ENCODE data around the gene TIMP4.

Gene TIMP4

GRCh38 chr3:12186046-12186445 is 27.3 kb upstream of the TIMP4 start:
- DNase-seq (ENCODE audit: low read depth in 2 of 3, low spot score in 1 of 3): no peak

DNA sequence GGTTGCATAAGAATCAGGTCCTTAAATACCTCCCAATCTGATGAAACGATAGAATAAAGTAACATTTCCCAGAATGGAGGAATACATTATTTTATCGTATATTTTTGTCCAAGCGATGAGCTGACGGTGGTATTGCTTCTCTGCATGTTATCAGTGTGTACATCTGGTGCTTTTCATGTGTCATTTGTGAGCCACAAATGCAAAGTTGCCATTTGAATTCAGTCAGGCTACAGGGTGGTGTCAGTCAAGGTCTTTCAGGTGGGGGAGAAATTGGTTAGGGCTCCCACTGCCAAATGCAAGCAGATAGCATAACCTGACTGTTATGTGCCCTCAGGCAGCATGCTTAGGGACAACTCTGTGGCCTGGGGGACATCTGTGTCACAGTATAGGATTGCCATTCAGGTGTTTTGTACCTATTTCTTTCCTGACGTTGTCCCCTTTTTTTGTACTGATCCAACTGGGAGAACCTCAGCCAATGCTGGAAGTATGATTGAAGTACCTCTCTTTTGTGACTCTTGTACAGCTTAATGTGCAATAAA is 26.5 kb upstream of the TIMP4 start:
- no peak for DNase-seq (ENCODE audit: low read depth in 2 of 3, low spot score in 1 of 3)

GRCh38 chr3:12184541-12184940 is 25.8 kb upstream of the TIMP4 start:
- DNase-seq (ENCODE audit: low read depth in 2 of 3, low spot score in 1 of 3): no peak

DNA sequence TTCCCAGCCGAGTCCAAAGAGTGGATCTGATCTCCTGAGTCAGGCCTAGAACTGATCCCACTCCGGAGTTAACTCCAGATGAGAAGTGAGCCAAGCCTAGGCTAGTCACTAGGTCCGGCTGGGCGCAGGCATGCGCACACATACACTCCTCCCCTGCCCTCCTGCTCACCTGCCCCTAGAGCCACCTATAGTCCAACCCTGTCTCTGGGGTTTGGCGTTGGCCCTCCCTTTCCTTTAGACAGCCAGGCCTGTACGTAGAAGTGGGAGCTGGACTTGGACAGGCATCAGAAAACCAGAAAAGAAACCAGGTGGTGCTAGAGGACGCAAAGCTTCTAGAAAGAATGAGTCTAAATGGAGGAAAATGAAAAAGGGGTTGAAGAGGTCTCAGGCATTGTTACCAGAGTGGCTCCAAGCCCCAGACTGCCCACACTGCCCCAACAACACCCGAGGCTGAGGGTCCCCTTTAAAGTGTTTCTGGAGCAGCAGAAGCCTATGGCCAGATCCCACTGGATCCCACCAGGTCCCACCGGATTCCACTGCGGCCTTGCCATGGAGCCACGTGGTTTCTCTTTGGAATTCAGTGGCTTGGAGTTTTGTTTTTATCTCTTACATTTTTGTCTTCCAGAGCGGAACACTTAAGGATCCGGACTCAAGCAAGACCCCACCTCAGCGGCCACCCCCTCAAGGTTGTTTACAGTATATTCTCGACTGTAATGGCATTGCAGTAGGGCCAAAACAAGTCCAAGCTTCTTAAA is 24.2 kb upstream of the TIMP4 start:
- DNase-seq (ENCODE audit: low read depth in 2 of 3, low spot score in 1 of 3): no peak

DNA sequence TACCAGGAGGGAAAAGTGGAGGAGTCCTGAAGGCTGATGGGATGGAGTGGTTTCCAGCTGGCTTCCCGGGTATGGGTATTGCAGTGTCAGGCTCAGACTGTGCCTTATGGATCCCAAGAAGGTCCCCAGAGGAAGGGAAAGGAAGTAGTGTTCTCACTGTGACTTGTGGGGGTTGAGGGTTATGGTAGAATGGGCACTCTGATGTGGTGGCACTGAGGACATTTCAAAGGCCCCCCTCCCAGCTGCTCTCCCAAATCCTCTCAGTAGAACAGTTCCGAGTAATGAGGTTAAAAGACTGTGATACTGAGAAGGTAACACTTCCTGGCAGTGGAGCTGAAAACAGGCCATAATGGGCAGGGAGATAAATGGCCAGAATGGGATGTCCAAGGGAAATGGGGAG is 23.1 kb upstream of the TIMP4 start:
- DNase-seq (ENCODE audit: low read depth in 2 of 3, low spot score in 1 of 3): no peak

DNA sequence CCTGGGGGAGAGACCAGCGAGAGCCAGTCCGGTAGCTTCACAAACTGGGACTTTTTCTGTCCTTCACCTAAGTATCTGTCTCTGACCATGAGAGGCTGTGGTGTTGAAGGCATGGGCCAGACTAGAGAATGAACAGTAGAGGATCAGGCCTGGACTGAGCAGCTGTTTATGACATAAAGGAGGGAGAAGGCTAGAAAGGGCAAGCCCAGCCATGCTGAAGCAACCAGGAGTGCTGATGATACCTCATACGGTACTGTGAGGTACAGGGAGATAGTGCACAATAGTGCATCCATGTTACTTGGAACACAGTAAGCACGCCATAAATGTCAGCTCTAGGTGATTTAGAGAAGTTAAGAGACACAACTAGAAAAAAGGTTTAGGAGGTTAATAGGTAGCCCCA is 22.6 kb upstream of the TIMP4 start:
- DNase-seq (ENCODE audit: low read depth in 2 of 3, low spot score in 1 of 3): no peak

GRCh38 chr3:12180631-12181030 is 21.9 kb upstream of the TIMP4 start:
- DNase-seq (ENCODE audit: low read depth in 2 of 3, low spot score in 1 of 3): no peak

- DNase-seq (ENCODE audit: low read depth in 2 of 3, low spot score in 1 of 3): no peak
These were observed 21.5 kb upstream of the TIMP4 start for GRCh38 chr3:12180218-12180617.

DNA sequence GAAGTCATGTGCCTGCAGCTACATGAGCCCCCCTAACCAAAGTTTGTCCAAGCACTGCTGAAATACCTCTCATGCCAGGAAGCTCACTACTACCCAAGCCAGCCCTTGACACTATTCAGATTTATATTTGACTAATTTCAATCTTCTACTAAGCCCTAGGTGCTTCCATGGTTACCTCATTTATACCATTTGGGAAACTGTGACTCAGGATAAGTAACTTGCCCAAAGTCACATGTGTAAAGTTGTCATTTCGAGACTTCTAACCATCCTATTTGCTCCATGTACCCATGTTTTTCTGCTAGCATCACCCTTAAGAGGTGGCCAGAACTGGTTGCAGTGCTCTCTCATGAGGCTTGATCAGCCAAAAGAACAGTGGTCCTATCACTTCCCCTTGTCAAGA is 20.7 kb upstream of the TIMP4 start:
- DNase-seq (ENCODE audit: low read depth in 2 of 3, low spot score in 1 of 3): no peak

GRCh38 chr3:12178091-12178820 is 19.5 kb upstream of the TIMP4 start:
- DNase-seq (ENCODE audit: low read depth in 2 of 3, low spot score in 1 of 3): no peak

GRCh38 chr3:12177126-12177525 is 18.4 kb upstream of the TIMP4 start:
- DNase-seq (ENCODE audit: low read depth in 2 of 3, low spot score in 1 of 3): no peak

DNA sequence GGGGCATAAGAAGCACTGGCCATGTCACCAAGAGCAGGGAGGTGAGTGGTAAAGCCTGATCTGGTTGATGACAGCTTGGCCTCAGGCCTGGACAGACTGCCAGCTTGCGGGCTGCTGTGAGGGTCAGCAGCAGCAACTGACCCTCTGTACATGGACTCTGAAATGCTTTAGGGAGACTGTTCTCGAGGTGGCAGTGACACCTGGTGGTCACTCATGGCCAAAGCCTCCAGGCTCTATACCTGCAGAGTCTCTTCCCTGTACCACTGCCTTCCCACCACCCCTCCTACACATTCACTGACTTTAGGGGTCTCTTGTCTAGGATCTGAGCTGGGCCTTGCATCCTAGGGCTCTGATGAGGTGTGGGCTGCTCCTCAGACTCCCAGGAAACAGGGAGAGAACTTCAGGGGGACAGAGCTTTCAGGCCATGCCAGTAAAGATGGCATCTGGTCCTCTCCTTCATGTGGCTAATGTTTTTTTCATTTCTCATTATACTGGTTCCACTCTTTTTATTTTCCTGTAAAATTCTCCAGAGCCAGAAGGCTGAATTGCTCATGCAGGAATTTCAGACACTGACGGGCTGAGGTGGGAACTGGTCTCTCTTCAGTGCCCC is 17.2 kb upstream of the TIMP4 start:
- DNase-seq (ENCODE audit: low read depth in 2 of 3, low spot score in 1 of 3): peak in 2 of 3 donors; percentile 16 to 41

DNA sequence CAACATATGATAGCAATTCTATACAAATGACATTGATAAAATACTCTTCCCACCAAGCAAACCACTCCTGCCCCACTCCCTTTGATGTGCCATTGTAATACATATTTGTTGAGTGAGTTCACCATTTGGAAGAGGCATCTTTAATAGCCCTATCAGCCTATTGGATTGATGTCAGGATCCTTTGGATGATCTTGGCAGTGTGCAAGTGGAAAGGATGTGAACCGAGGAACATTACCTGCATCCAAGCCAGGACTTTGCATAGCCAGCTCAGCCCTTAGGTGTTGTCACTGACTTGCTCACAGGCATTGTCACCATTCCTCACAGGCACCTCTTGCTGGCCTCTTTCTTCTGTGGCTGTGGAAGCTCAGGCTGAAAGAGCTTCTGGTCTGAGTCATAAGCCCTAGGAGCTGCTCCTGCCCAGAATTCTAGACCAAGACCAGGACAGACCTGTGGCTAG is 16.5 kb upstream of the TIMP4 start:
- no peak for DNase-seq (ENCODE audit: low read depth in 2 of 3, low spot score in 1 of 3)

GRCh38 chr3:12170207-12170606 is 11.5 kb upstream of the TIMP4 start:
- DNase-seq (ENCODE audit: low read depth in 2 of 3, low spot score in 1 of 3): no peak

DNA sequence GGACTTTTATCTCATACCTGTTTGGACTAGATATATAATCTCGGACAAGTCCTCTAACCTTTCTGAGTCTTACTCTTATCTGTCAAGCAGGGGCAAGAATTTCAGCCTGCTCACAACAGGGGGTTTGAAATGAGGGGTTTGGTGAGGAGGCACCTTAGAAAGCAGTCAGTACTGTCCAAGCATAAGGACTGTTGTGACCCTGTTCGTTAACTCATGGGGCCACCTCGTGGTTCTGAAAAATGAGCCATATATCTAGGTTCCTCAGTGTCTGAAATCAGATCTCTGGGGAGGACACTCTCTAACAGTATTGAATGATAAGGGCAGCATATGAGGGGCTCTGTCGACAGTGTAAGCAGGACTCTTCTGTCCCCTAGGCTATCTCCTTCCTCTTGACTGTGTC is 7.2 kb upstream of the TIMP4 start:
- no peak for DNase-seq (ENCODE audit: low read depth in 2 of 3, low spot score in 1 of 3)

DNA sequence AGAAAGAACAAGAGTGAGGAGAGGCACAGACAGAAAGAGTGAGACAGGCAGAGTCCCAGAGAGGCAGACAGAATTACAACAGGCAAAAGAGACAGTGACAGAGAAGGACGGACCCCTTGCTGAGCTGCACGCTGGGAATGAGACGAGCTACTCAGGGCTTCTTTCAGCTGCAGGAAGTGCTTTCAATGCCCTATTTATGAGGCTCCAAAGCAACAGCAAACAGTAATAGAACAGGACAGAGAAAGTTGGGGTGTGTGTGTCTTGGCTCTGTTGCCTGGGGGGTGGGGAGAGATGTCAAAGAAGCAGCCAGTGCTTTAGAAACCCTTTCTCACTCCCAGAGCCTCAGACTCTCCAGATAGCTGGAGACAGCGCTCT is 502 bp upstream of the TIMP4 start:
- DNase-seq (ENCODE audit: low read depth in 2 of 3, low spot score in 1 of 3): no peak

DNA sequence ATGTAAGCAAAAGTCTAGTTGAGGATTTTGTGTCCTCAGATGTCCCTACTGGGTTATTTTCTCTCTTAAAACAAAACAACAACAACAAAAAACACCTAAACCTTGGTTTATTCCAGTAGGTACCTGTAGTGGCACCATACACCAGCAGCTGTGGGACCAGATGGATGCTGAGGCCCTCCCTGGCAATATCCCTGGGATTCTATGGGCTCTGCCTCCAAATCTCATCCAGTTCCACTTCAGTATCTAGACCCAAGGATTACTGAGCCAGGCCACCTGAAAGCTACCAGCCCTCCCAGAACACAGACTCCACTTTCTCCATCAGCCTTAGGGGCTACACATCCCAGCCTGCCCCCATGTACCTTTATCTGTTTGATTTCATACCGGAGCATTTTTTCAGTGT is 1.7 kb downstream of the TIMP4 start:
- DNase-seq (ENCODE audit: low read depth in 2 of 3, low spot score in 1 of 3): no peak

DNA sequence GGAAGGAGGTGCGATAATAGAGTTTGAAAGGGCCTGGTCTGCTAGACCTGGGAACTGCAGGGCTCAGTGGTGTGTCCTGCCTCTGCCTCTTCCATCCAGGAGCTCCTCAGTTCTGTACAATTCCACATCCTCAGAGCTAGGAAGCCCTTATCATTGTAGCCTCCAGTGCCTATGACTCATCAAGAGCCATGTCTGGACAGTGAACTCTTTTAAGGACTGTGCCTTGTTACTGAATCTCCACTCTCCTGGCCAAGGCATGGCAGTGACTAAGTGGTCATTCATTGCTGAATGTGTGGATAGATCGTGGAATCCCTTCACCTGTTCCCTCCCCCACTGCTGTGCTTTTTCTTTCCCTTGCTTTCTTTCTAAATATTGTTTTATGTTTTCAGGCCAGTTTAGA is 2.9 kb downstream of the TIMP4 start:
- no peak for DNase-seq (ENCODE audit: low read depth in 2 of 3, low spot score in 1 of 3)

- DNase-seq (ENCODE audit: low read depth in 2 of 3, low spot score in 1 of 3): no peak
These were observed 3.4 kb downstream of the TIMP4 start for GRCh38 chr3:12155264-12155663.

GRCh38 chr3:12154151-12154550 is 4.6 kb downstream of the TIMP4 start:
- DNase-seq (ENCODE audit: low read depth in 2 of 3, low spot score in 1 of 3): no peak

DNA sequence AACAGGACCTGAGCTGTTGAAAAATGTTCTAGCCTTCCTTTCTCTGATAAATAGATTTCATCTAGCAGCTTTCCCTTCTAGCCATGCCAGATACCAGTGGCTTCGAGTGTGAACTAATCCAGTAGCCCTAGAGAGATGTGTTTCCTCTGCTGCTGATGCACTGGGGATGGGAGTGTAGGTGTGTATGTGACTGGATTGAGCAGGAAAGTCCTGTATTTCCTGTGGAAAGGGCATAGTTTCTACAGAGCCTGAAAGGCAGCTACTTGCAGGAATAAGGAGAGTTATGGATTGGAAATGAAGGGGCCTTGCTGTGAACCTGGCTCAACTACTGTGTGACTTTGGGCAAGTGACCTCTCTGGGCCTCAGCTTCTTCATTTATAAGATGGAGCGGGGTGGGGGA is 8.6 kb downstream of the TIMP4 start:
- no peak for DNase-seq (ENCODE audit: low read depth in 2 of 3, low spot score in 1 of 3)

DNA sequence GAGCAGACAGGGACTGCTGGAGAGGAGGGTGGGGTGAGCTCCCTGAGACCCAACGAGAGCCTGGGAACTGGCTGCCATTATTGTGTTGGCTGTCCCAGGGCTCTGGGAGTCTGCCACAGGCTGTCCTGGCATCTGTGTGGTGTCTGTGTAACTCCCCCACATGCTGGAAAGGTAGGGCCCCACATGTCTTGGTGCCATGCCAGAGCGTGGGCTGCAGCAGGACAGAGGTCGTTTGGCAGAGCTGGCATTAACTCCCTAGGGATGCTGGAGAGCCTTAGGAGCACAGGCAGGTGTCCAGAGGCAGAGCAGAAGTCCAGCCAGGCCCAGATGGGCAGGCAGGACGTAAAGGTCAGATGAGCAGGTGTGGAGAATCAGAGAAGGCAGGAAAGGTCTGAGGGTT is 9.7 kb downstream of the TIMP4 start:
- no peak for DNase-seq (ENCODE audit: low read depth in 2 of 3, low spot score in 1 of 3)
